Activated naive CD8-positive, alpha-beta T cell treated with anti-CD3 and anti-CD28 coated beads, Interleukin-2, amount 50 U/mL, for 24 hours (primary cell): ENCODE data around the gene CAMTA1.
A peak's percentile ranks its signal among the peaks of the same experiment; 100 is the strongest.

ENCODE experiments used
- ATAC-seq: fragments of 150-1000 bp; cut with Tn5 transposase; one replicate; pipeline ENCODE4 v1.10.0; 2021
- DNase-seq: peaks from one replicate; pipeline ENCODE4 v3.0.0; 2021
- H3K27ac Mint-ChIP-seq: one replicate; pipeline ENCODE4 v1.8.0; 2021; ENCODE audit warnings: mild to moderate bottlenecking, mixed read lengths
- H3K27me3 Mint-ChIP-seq: one replicate; pipeline ENCODE4 v1.8.0; 2021; ENCODE audit warnings: mixed read lengths
- H3K36me3 Mint-ChIP-seq: one replicate; pipeline ENCODE4 v1.8.0; 2021; ENCODE audit warnings: low read depth, mixed read lengths
- H3K4me1 Mint-ChIP-seq: one replicate; pipeline ENCODE4 v1.8.0; 2021; ENCODE audit warnings: mixed read lengths
- H3K4me3 Mint-ChIP-seq: one replicate; pipeline ENCODE4 v1.8.0; 2021; ENCODE audit warnings: mild to moderate bottlenecking, moderate library complexity, mixed read lengths
- H3K9me3 Mint-ChIP-seq: one replicate; pipeline ENCODE4 v1.8.0; 2021; ENCODE audit warnings: mixed read lengths

The CAMTA1 gene

DNA sequence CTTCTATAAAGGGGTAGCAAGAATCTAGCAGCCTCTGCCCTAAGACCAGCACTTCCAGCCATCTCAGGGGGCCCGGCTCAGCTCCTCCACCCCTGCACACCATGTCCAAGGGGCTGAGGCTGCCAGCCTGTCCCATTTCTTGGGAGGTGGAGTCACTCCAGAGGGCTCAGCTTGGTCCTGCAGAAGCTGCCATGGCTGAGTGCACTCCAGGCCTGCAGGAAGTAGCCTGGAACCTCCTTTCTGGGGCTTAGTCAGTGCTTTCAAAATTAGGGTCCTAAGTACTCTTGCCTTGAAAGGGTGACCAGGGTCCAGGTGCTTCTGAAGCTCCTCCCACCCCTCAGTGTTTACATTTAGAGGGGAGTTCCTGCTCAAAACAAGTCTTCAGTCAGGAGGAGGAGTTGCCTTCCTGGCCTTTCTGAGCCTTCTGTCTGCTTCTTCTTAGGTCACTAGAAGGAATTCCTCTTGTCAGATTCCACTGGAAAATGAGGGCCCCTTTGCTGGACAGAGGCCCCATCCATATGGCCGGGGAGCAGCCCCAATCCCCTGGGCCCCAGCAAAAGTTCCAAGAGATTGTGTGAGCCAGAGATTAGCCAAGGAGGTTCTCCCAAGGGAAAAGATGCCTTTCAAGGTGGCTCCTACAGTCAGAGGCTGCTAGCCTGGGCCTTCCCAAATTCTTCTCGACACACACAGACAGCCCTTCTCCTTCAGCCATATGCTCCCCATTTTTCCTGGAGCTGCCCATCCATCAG is 857.7 kb downstream of the CAMTA1 start:
- Mint-ChIP-seq H3K27me3 (no peaks in the 10 kb centered on the region), H3K4me3 (no peak overlapping the region), H3K4me1 (no peaks in the 10 kb centered on the region), H3K36me3 (no peaks in the 10 kb centered on the region), H3K27ac (no peak overlapping the region), H3K9me3 (no peaks in the 10 kb centered on the region)
- DNase-seq = no peak
- ATAC-seq = no peak

DNA sequence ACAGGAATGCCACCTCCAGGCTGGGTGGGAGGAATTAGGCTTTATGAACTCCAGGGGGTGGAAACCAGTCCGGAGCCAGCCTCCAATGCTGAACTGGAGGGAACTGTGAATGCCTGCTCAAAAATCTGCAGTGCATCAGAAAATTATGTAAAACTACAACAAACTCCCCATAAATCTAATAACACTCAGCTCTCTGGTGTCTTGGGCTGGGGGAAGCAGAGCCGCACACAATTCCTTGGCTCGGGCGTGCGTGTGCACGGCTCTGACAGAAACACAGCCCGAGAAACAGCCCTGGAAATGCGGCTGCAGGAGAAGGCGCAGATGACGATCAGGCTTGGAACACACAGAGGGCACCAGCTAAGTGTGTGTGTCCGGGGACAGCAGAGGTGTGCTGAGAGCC is 858.3 kb downstream of the CAMTA1 start:
- no peaks in the 10 kb centered on the region for H3K9me3 Mint-ChIP-seq
- no peak overlapping the region for H3K4me3 Mint-ChIP-seq
- ATAC-seq (no peak), DNase-seq (no peak)
- no peak overlapping the region for H3K27ac Mint-ChIP-seq
- no peaks in the 10 kb centered on the region for H3K27me3 Mint-ChIP-seq
- no peaks in the 10 kb centered on the region for H3K4me1 Mint-ChIP-seq
- no peaks in the 10 kb centered on the region for H3K36me3 Mint-ChIP-seq

GRCh38 chr1:7644086-7644485 is 858.8 kb downstream of the CAMTA1 start:
- no peak overlapping the region for H3K27ac Mint-ChIP-seq

GRCh38 chr1:7644961-7645750 is 859.9 kb downstream of the CAMTA1 start:
- DNase-seq (no peak), ATAC-seq (no peak)
- H3K27me3 Mint-ChIP-seq = no peaks in the 10 kb centered on the region
- H3K9me3 Mint-ChIP-seq = no peaks in the 10 kb centered on the region
- no peaks in the 10 kb centered on the region for H3K36me3 Mint-ChIP-seq
- H3K4me3 Mint-ChIP-seq = no peak overlapping the region
- no peaks in the 10 kb centered on the region for H3K4me1 Mint-ChIP-seq
- H3K27ac Mint-ChIP-seq = no peak overlapping the region

More at GRCh38 chr1:7644086-7644485, 858.8 kb downstream of the CAMTA1 start:
- no peaks in the 10 kb centered on the region for H3K4me1 Mint-ChIP-seq
- no peaks in the 10 kb centered on the region for H3K36me3 Mint-ChIP-seq
- ATAC-seq (no peak), DNase-seq (no peak)
- H3K9me3 Mint-ChIP-seq = no peaks in the 10 kb centered on the region
- H3K4me3 Mint-ChIP-seq = no peak overlapping the region
- H3K27me3 Mint-ChIP-seq = no peaks in the 10 kb centered on the region

GRCh38 chr1:7645751-7646048 is 860.4 kb downstream of the CAMTA1 start:
- DNase-seq (no peak), ATAC-seq (no peak)
- H3K36me3 Mint-ChIP-seq = no peaks in the 10 kb centered on the region
- H3K9me3 Mint-ChIP-seq = no peaks in the 10 kb centered on the region
- no peaks in the 10 kb centered on the region for H3K27me3 Mint-ChIP-seq
- H3K4me3 Mint-ChIP-seq = no peak overlapping the region
- no peak overlapping the region for H3K27ac Mint-ChIP-seq
- no peaks in the 10 kb centered on the region for H3K4me1 Mint-ChIP-seq

DNA sequence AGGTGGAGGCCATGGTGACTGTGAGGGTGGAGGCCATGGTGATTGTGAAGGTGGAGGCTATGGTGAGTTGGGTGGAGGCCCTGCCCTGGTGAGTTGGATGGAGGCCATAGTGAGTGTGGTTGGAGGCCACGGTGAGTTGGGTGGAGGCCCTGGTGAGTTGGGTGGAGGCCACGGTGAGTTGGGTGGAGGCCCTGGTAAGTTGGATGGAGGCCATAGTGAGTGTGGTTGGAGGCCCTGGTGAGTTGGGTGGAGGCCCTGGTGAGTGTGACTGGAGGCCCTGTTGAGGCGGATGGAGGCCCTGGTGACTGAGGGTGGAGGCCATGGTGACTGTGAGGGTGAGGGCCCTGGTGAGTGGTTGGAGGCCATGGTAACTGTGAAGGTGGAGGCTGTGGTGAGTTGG is 860.9 kb downstream of the CAMTA1 start:
- Mint-ChIP-seq H3K27me3 (no peaks in the 10 kb centered on the region), H3K9me3 (no peaks in the 10 kb centered on the region), H3K4me1 (no peaks in the 10 kb centered on the region), H3K36me3 (no peaks in the 10 kb centered on the region), H3K4me3 (no peak overlapping the region), H3K27ac (no peak overlapping the region)
- DNase-seq = no peak
- ATAC-seq = no peak

DNA sequence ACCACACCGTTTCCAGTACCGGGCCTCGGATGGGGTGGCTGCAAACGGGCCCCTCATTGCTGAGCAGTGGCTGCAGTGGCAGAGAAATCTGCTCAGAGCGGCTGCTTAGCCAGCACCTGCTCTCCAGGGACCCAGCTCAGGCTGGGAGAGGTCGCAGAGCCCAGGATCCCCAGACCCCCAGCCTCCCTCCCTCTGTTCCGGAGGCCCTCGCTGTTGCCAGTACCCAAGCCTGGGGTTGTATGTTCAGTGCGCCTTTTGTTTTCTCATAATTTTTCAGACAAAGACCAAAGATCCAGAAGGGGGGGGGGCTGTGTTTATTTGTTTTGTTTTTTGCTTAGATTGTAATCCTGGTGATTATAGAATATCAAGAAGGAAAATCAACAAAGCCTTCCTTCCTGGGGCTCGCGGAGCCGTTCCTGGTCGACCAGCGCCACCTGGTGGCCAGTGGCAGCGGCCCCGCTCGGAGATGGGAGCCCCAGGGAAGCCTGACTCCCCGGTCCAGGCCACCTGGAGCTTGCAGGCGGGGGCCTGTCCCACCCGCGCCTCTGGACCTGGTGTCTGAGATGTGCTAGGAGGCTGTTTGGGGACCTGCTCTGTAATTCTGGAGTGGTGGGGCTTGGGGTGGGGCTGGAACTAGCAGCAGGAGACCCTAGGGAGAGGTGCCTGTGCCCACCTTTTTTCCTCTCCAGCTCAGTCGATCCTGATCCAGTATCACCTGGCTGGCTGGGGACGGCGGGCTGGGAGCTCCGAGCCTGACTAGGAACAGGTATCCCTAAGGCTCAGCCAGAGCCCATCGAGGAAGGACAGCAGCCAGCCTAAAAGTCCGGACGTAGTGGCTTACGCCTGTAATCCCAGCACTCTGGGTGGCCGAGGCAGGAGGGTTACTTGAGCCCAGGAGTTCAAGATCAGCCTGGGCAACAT is 862.0 kb downstream of the CAMTA1 start:
- no peak overlapping the region for H3K4me3 Mint-ChIP-seq
- H3K9me3 Mint-ChIP-seq = no peaks in the 10 kb centered on the region
- DNase-seq (peak; percentile 81), ATAC-seq (peak; percentile 41)
- no peak overlapping the region for H3K27ac Mint-ChIP-seq
- no peaks in the 10 kb centered on the region for H3K27me3 Mint-ChIP-seq
- no peaks in the 10 kb centered on the region for H3K36me3 Mint-ChIP-seq
- H3K4me1 Mint-ChIP-seq = no peaks in the 10 kb centered on the region

DNA sequence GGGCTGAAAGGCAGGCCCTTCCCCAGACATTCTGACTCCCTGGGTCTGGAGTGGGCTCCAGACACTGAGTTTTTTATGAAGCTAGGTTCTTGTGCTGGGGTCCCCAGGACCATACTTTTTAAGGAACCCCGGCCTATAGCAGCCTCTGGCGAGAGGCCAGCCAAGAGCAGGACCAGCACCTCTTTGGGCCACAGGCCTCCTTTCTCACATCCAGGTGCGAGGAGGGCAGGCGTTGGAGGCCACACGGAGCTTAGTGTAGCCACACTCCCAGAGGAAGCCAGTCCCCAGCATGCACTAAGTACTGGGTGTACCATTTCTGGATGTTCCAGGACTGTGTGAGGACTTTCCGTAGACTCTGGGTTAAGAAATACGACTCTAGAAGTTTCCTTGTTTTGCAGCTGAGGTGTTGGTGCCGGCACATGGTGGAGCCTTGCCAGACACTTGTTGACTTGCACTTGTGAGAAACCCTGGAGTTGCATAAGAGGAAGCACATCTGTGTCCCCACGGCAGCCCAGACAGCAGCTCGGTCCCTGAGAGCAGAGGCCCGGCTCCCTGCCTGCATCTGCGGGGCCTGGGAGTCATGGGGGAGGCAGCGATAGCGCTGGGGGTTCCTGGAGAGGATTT is 863.6 kb downstream of the CAMTA1 start:
- H3K4me3 Mint-ChIP-seq = no peak overlapping the region
- no peak for DNase-seq
- no peaks in the 10 kb centered on the region for H3K4me1 Mint-ChIP-seq
- H3K27ac Mint-ChIP-seq = no peak overlapping the region
- ATAC-seq = no peak
- no peaks in the 10 kb centered on the region for H3K27me3 Mint-ChIP-seq
- H3K9me3 Mint-ChIP-seq = no peaks in the 10 kb centered on the region
- H3K36me3 Mint-ChIP-seq = no peaks in the 10 kb centered on the region

GRCh38 chr1:7650801-7651200 is 865.5 kb downstream of the CAMTA1 start:
- ATAC-seq = no peak
- no peak for DNase-seq
- Mint-ChIP-seq H3K27ac (no peak overlapping the region), H3K36me3 (no peaks in the 10 kb centered on the region), H3K4me1 (peaks cover 2% of the 10 kb centered on the region), H3K9me3 (no peaks in the 10 kb centered on the region), H3K4me3 (no peak overlapping the region), H3K27me3 (no peaks in the 10 kb centered on the region)

GRCh38 chr1:7651203-7651602 is 865.9 kb downstream of the CAMTA1 start:
- no peaks in the 10 kb centered on the region for H3K27me3 Mint-ChIP-seq
- peaks cover 2% of the 10 kb centered on the region for H3K4me1 Mint-ChIP-seq
- no peaks in the 10 kb centered on the region for H3K9me3 Mint-ChIP-seq
- DNase-seq (no peak), ATAC-seq (no peak)
- no peak overlapping the region for H3K4me3 Mint-ChIP-seq
- no peaks in the 10 kb centered on the region for H3K36me3 Mint-ChIP-seq
- H3K27ac Mint-ChIP-seq = no peak overlapping the region

GRCh38 chr1:7652061-7652460 is 866.8 kb downstream of the CAMTA1 start:
- ATAC-seq = no peak
- Mint-ChIP-seq H3K4me1 (peaks cover 2% of the 10 kb centered on the region), H3K27me3 (no peaks in the 10 kb centered on the region), H3K9me3 (no peaks in the 10 kb centered on the region), H3K36me3 (no peaks in the 10 kb centered on the region), H3K27ac (no peak overlapping the region), H3K4me3 (no peak overlapping the region)
- no peak for DNase-seq

GRCh38 chr1:7652515-7653098 is 867.4 kb downstream of the CAMTA1 start:
- H3K27ac Mint-ChIP-seq = no peak overlapping the region
- no peak overlapping the region for H3K4me3 Mint-ChIP-seq
- H3K4me1 Mint-ChIP-seq = peaks cover 2% of the 10 kb centered on the region
- no peaks in the 10 kb centered on the region for H3K9me3 Mint-ChIP-seq
- H3K36me3 Mint-ChIP-seq = no peaks in the 10 kb centered on the region
- no peaks in the 10 kb centered on the region for H3K27me3 Mint-ChIP-seq
- ATAC-seq (no peak), DNase-seq (no peak)

DNA sequence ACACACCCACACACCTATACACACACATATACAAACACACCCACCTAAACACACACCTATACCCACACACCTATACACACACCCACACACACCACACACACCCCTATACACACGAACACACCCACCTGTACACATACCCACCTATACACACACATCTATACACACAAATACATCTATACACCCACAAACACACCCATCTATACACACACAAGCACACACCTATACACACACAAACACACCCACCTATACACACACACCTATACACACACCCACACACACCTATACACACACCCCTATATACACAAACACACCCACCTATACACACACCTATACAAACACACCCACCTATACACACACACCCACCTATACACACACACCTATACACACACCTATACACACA is 869.5 kb downstream of the CAMTA1 start:
- Mint-ChIP-seq H3K27ac (no peak overlapping the region), H3K4me3 (no peak overlapping the region), H3K27me3 (no peaks in the 10 kb centered on the region), H3K4me1 (peaks cover 2% of the 10 kb centered on the region), H3K9me3 (no peaks in the 10 kb centered on the region), H3K36me3 (no peaks in the 10 kb centered on the region)
- no peak for DNase-seq
- no peak for ATAC-seq

- H3K4me3 Mint-ChIP-seq = no peak overlapping the region
- H3K27me3 Mint-ChIP-seq = no peaks in the 10 kb centered on the region
- no peaks in the 10 kb centered on the region for H3K9me3 Mint-ChIP-seq
- no peak for ATAC-seq
- no peak for DNase-seq
- H3K4me1 Mint-ChIP-seq = peaks cover 2% of the 10 kb centered on the region
- no peaks in the 10 kb centered on the region for H3K36me3 Mint-ChIP-seq
- H3K27ac Mint-ChIP-seq = no peak overlapping the region
Measured at GRCh38 chr1:7655354-7655753, 870.1 kb downstream of the CAMTA1 start.
